Psoas muscle (tissue), 8 donors: ENCODE results near the gene MAPKAPK2. TPM values are rescaled to one million over a fixed set of nuclear protein-coding genes. Genes with fewer than 3 reads are reported as not detected.

Experiments
- ATAC-seq, 4 donors: fragments of 200-7000 bp; cut with Tn5 transposase; one replicate each; pipeline ENCODE4 v1.9.1; 2020; ENCODE audit warnings: moderate library complexity in 3 of 4, mild to moderate bottlenecking in 2 of 4
- DNase-seq, 2 donors: peaks; one replicate each; pipeline ENCODE4 v3.0.0-alpha.2; 2020
- H3K27ac ChIP-seq: fragments of 200-600 bp; one replicate; pipeline ENCODE4 v1.8.0; 2022
- H3K27me3 ChIP-seq, 3 donors: fragments of 200-600 bp in 1 of 3; one replicate each; pipeline versions ENCODE4 v1.6.1 to v1.8.0; 2013 to 2022; ENCODE audit warnings: low read length in 2 of 3, mild to moderate bottlenecking in 2 of 3, moderate library complexity in 1 of 3; ENCODE audit not compliant: insufficient read depth in 3 of 3
- H3K36me3 ChIP-seq, 2 donors: fragments of 200-600 bp in 1 of 2; one replicate each; pipeline versions ENCODE4 v1.6.1 to v1.8.0; 2013 to 2022; ENCODE audit warnings: low read depth in 1 of 2, mild to moderate bottlenecking in 1 of 2, moderate library complexity in 1 of 2; ENCODE audit not compliant: insufficient read depth in 1 of 2
- H3K4me1 ChIP-seq: fragments of 200-600 bp; one replicate; pipeline ENCODE4 v1.8.0; 2022
- H3K4me3 ChIP-seq: fragments of 200-600 bp; one replicate; pipeline ENCODE4 v1.8.0; 2022; ENCODE audit warnings: mild to moderate bottlenecking
- H3K9me3 ChIP-seq: fragments of 200-600 bp; one replicate; pipeline ENCODE4 v1.8.0; 2022
- CTCF ChIP-seq: fragments of 200-600 bp; IDR thresholded peaks from one replicate; pipeline ENCODE4 v1.8.0; 2022; ENCODE audit warnings: antibody characterized with exemption
- WGBS, 3 donors: extraction: QIAGEN DNeasy Blood & Tissue Kit; methylation state at CpG; one replicate each; pipeline versions ENCODE4 v1.1.6 to v1.1.7; 2013; 5-methylcytosine and 5-hydroxymethylcytosine counted together
- intact Hi-C, 2 donors: fragments of 100-400 bp; cut with DNase I; formaldehyde crosslinking; loops; one replicate each; pipeline versions ENCODE4 v1.11.0 to v1.14.2; 2022
- polyA plus RNA-seq, 3 donors: library from polyadenylated mRNA; stranded (reverse); fragments of 200-250 nt; gene quantifications; one replicate each; pipeline ENCODE4 v1.2.3, GENCODE V29; 2013
- total RNA-seq, 4 donors: library from RNA; stranded (reverse); fragmentation: NEBNext Ultra II Directional in 2 of 4; extraction: Animal tissue kit (Norgen Biotek cat#: 25700) in 2 of 4; gene quantifications; one replicate each; pipeline versions ENCODE4 v1.2.1 to v1.2.4, GENCODE V29; 2021 to 2023
- donor health status: healthy with polysubstance abuse.
- donor health status: DM: no; HTN: no; CAD: no; lungs with moderate emphysema.
- donor health status: Bipolar disorder and iron deficiency.
- donor health status: healthy.
- donor health status: DM: yes; HTN: yes; CAD: no.
- donor health status: DM: no; HTN: no; CAD: no.
- donor health status: DM: no; HTN: no; CAD: no.
- donor health status: DM: yes; HTN: yes; CAD: no.

MAPKAPK2 gene
- total and polyA plus RNA-seq, 7 donors: 89.4 to 198 (median 139) TPM

DNA sequence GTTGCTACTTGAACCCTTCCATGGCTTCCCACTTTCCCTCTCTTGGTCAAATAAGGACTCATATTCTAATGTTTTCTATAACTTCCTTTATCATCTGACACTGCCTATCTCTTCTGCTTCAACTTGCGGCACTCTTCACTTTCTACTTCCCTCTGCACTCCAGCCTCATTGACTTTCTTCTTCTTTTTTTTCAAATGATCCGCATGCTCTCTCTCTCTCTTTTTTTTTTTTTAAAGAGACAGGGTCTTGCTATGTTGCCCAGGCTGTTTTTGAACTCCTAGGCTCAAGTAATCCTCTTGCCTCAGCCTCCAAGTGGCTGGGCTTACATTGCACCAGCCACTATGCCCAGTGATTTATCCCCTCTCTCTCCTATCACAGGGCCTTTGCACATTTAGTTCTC, 94.9 kb downstream of the MAPKAPK2 start:
- Histone ChIP-seq H3K4me1 (no peaks in the 10 kb centered on the region), H3K4me3 (no peak overlapping the region), H3K36me3 (no peaks in the 10 kb centered on the region), H3K9me3 (no peaks in the 10 kb centered on the region), H3K27me3 (no peaks in the 10 kb centered on the region), H3K27ac (no peak overlapping the region)
- no peak for DNase-seq
- ATAC-seq: no peak
- WGBS, 3 donors: 64 to 72% (median 65%) methylated on average over 2 of the region's 2 CpGs
- intact Hi-C loops: no loop called here
- no peak for TF ChIP-seq CTCF

DNA sequence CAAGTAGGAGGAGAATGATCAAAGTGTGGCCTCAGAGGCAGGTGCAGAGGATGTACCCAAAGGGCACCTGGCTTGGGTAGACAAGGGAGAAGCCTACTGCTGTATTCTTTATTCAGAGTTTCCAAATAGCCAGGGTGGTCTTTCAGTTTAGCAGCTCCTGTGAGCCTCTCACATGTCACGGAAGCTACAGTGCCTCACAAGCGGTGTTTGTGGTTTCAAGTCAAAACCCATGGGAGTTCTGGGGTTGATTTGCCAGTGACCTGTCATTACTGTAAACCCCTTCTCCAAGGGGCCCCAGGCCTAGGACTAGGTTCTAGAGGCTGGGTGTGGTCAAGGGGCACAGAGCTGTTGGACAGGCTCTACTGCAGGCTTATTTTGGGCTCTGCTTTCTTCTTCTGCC, 97.7 kb downstream of the MAPKAPK2 start:
- no peak for ATAC-seq
- DNase-seq: no peak
- H3K27me3 ChIP-seq: no peaks in the 10 kb centered on the region
- no peaks in the 10 kb centered on the region for H3K4me1 ChIP-seq
- no peak for TF ChIP-seq CTCF
- H3K27ac ChIP-seq: no peak overlapping the region
- WGBS, 3 donors: 87 to 90% (median 87%) methylated on average over 2 of the region's 2 CpGs
- no peaks in the 10 kb centered on the region for H3K36me3 ChIP-seq
- H3K4me3 ChIP-seq: no peak overlapping the region
- intact Hi-C loops: no loop called here
- no peaks in the 10 kb centered on the region for H3K9me3 ChIP-seq

DNA sequence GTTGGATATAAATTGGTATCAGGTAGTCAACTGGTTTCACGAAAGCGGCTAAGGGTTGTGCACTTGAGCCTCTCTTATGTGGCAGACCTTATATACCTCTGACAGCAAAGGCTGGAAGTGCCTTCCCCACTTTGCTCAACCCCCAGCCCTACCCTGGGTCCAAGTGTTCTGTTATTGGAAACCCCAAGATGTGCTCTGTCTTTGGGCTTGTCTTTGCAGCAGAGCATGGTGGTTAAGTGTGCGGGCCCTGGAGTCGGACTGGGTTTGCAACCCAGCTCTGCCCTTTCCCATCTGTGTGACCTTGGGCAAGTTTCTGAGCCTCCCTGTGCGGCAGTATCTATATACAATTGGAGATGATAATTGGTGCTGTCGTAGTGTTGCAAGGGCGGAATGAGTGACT, 98.8 kb downstream of the MAPKAPK2 start:
- H3K4me3 ChIP-seq: no peak overlapping the region
- no peak overlapping the region for H3K27ac ChIP-seq
- no peaks in the 10 kb centered on the region for H3K27me3 ChIP-seq
- no peak for TF ChIP-seq CTCF
- no peaks in the 10 kb centered on the region for H3K4me1 ChIP-seq
- no peak for ATAC-seq
- 83 to 96% (median 90%) methylated on average over 7 of the region's 7 CpGs for WGBS, 3 donors
- no peak for DNase-seq
- intact Hi-C loops: no loop called here
- no peaks in the 10 kb centered on the region for H3K9me3 ChIP-seq
- no peaks in the 10 kb centered on the region for H3K36me3 ChIP-seq

Other genes starting within 250 kb of the MAPKAPK2 start
- gene IKBKE, start 214.4 kb upstream of the MAPKAPK2 start, total RNA-seq: under 1 TPM; 0.44 to 0.89 (median 0.58) TPM
- gene IKBKE, start 214.4 kb upstream of the MAPKAPK2 start, polyA plus RNA-seq: under 1 TPM; 0.14 to 0.32 (median 0.27) TPM
- gene RASSF5, start 177.4 kb upstream of the MAPKAPK2 start, total RNA-seq: 10 to 100 TPM in 1 of 4 donors, 1 to 10 TPM in 3; 1.5 to 14.6 (median 5.1) TPM
- 1 to 10 TPM; 1.1 to 2.8 (median 1.5) TPM for gene RASSF5, start 177.4 kb upstream of the MAPKAPK2 start, polyA plus RNA-seq
- gene EIF2D, start 72.4 kb upstream of the MAPKAPK2 start, total RNA-seq: 10 to 100 TPM; 32.1 to 41.8 (median 37.6) TPM
- gene EIF2D, start 72.4 kb upstream of the MAPKAPK2 start, polyA plus RNA-seq: 10 to 100 TPM; 21.4 to 40.3 (median 32.8) TPM
- 1 to 10 TPM in 3 of 4 donors, under 1 TPM in 1; 0.57 to 2.0 (median 1.4) TPM for gene DYRK3, start 49.4 kb upstream of the MAPKAPK2 start, total RNA-seq
- gene DYRK3, start 49.4 kb upstream of the MAPKAPK2 start, polyA plus RNA-seq: 1 to 10 TPM in 2 of 3 donors, under 1 TPM in 1; 0.25 to 1.2 (median 1.0) TPM
- gene IL19, start 85.9 kb downstream of the MAPKAPK2 start, total RNA-seq: not detected
- gene IL19, start 85.9 kb downstream of the MAPKAPK2 start, polyA plus RNA-seq: not detected
- under 1 TPM in 3 of 4 donors, not detected in 1; 0.32 to 0.44 (median 0.44) TPM for gene IL10, start 87.6 kb downstream of the MAPKAPK2 start, total RNA-seq
- under 1 TPM; 0.20 to 0.82 (median 0.22) TPM for gene IL10, start 87.6 kb downstream of the MAPKAPK2 start, polyA plus RNA-seq
- 1 to 10 TPM in 1 of 4 donors, not detected in 3; 1.2 TPM for gene IL20, start 180.7 kb downstream of the MAPKAPK2 start, total RNA-seq
- gene IL20, start 180.7 kb downstream of the MAPKAPK2 start, polyA plus RNA-seq: not detected
- gene IL24, start 212.5 kb downstream of the MAPKAPK2 start, total RNA-seq: 10 to 100 TPM in 1 of 4 donors, under 1 TPM in 1, not detected in 2; 0.23 to 20.3 TPM
- 1 to 10 TPM in 1 of 3 donors, under 1 TPM in 2; 0.05 to 1.7 (median 0.20) TPM for gene IL24, start 212.5 kb downstream of the MAPKAPK2 start, polyA plus RNA-seq
- 10 to 100 TPM in 2 of 4 donors, 1 to 10 TPM in 2; 2.3 to 29.5 (median 12.0) TPM for gene FCMR, start 237.0 kb downstream of the MAPKAPK2 start, total RNA-seq
- 1 to 10 TPM; 1.0 to 8.4 (median 2.2) TPM for gene FCMR, start 237.0 kb downstream of the MAPKAPK2 start, polyA plus RNA-seq